IPS DF 19.7 (cell line): Measurements from ENCODE around the gene GRK5.

Experiments used
- DNase-seq: peaks from one replicate; pipeline ENCODE4 v3.0.0-alpha.2; 2013; ENCODE audit warnings: low read depth, low spot score

The GRK5 gene

GRCh38 chr10:119377958-119378736 is 170.8 kb downstream of the GRK5 start:
- DNase-seq, result no peak

GRCh38 chr10:119378737-119379067 is 171.3 kb downstream of the GRK5 start:
- DNase-seq, result no peak

- no peak for DNase-seq
Measured at GRCh38 chr10:119379466-119380071, 172.2 kb downstream of the GRK5 start.

- no peak for DNase-seq
Measured at GRCh38 chr10:119383174-119383856, 175.9 kb downstream of the GRK5 start.

- DNase-seq, result no peak
Measured at GRCh38 chr10:119384127-119384526, 176.8 kb downstream of the GRK5 start.

- no peak for DNase-seq
Measured at GRCh38 chr10:119386666-119387065, 179.3 kb downstream of the GRK5 start.

- no peak for DNase-seq
Measured at GRCh38 chr10:119388849-119389345, 181.5 kb downstream of the GRK5 start.

GRCh38 chr10:119391440-119392251 is 184.3 kb downstream of the GRK5 start:
- no peak for DNase-seq

GRCh38 chr10:119393019-119393418 is 185.6 kb downstream of the GRK5 start:
- DNase-seq, result no peak

GRCh38 chr10:119393421-119393820 is 186.1 kb downstream of the GRK5 start:
- DNase-seq, result no peak

GRCh38 chr10:119393845-119394244 is 186.5 kb downstream of the GRK5 start:
- DNase-seq, result no peak

GRCh38 chr10:119394657-119395279 is 187.4 kb downstream of the GRK5 start:
- DNase-seq, result no peak

GRCh38 chr10:119395280-119396007 is 188.1 kb downstream of the GRK5 start:
- no peak for DNase-seq

- DNase-seq, result no peak
Measured at GRCh38 chr10:119396008-119396708, 188.8 kb downstream of the GRK5 start.

- no peak for DNase-seq
Measured at GRCh38 chr10:119396709-119397071, 189.3 kb downstream of the GRK5 start.

- no peak for DNase-seq
Measured at GRCh38 chr10:119397416-119397815, 190.0 kb downstream of the GRK5 start.

GRCh38 chr10:119398996-119399395 is 191.6 kb downstream of the GRK5 start:
- DNase-seq, result no peak

- DNase-seq, result no peak
Measured at GRCh38 chr10:119399466-119399865, 192.1 kb downstream of the GRK5 start.

GRCh38 chr10:119401671-119402395 is 194.5 kb downstream of the GRK5 start:
- no peak for DNase-seq
